Neural progenitor cell (in vitro differentiated cells): ENCODE measurements around the gene MMP12.

Experiments used
- CTCF ChIP-seq: fragments of 200-600 bp; sonication (generic); IDR thresholded peaks from 2 replicates; pipeline ENCODE4 v1.5.1; 2017; ENCODE audit warnings: antibody characterized with exemption, mild to moderate bottlenecking
- EZH2 ChIP-seq: fragments of 200-600 bp; sonication (generic); IDR thresholded peaks from 2 replicates; pipeline ENCODE4 v1.6.1; 2017; ENCODE audit warnings: antibody characterized with exemption, mild to moderate bottlenecking, moderate library complexity
- EZH2phosphoT487 ChIP-seq: fragments of 200-600 bp; sonication (generic); IDR thresholded peaks from 2 replicates; pipeline ENCODE4 v1.6.1; 2017; ENCODE audit warnings: antibody characterized with exemption

- TF ChIP-seq CTCF (no peak), EZH2phosphoT487 (no peak), EZH2 (no peak)
Measured at GRCh38 chr11:102920118-102920684, 45.4 kb upstream of the MMP12 start.
